ENCODE data around the gene CCDC188. TPM values are rescaled to one million over a fixed set of nuclear protein-coding genes. Genes with fewer than 3 reads are reported as not detected.

CCDC188 gene
- total RNA-seq, 1 donor from 2014 or later: not detected

GRCh38 chr22:20121856-20122415 lies 28.9 kb downstream of the CCDC188 start:
- Mint-ChIP-seq H3K9me3 (ENCODE audit: unreplicated experiment) (no peaks in the 10 kb centered on the region), H3K27ac (ENCODE audit: unreplicated experiment) (no peak overlapping the region), H3K4me1 (ENCODE audit: unreplicated experiment) (peaks cover 9% of the 10 kb centered on the region), H3K4me3 (ENCODE audit: unreplicated experiment) (peak overlapping the region; percentile 25), H3K27me3 (ENCODE audit: unreplicated experiment) (peaks cover 6% of the 10 kb centered on the region), H3K36me3 (ENCODE audit: low read depth, unreplicated experiment) (peaks cover 15% of the 10 kb centered on the region)
- TF ChIP-seq CTCF (IDR thresholded peaks at IDR 0.05; ENCODE audit: unreplicated experiment): no peak
- DNase-seq (ENCODE audit: low spot score): no peak

GRCh38 chr22:20118300-20119020 lies 32.4 kb downstream of the CCDC188 start:
- TF ChIP-seq CTCF (IDR thresholded peaks at IDR 0.05; ENCODE audit: unreplicated experiment): no peak
- H3K27ac Mint-ChIP-seq (ENCODE audit: unreplicated experiment): no peak overlapping the region
- H3K9me3 Mint-ChIP-seq (ENCODE audit: unreplicated experiment): no peaks in the 10 kb centered on the region
- DNase-seq (ENCODE audit: low spot score): no peak
- H3K4me3 Mint-ChIP-seq (ENCODE audit: unreplicated experiment): peak overlapping the region; percentile 94
- H3K27me3 Mint-ChIP-seq (ENCODE audit: unreplicated experiment): peaks cover 5% of the 10 kb centered on the region
- peaks cover 20% of the 10 kb centered on the region for H3K4me1 Mint-ChIP-seq (ENCODE audit: unreplicated experiment)
- peaks cover 16% of the 10 kb centered on the region for H3K36me3 Mint-ChIP-seq (ENCODE audit: low read depth, unreplicated experiment)

- Mint-ChIP-seq H3K4me1 (ENCODE audit: unreplicated experiment) (peaks cover 20% of the 10 kb centered on the region), H3K9me3 (ENCODE audit: unreplicated experiment) (no peaks in the 10 kb centered on the region), H3K36me3 (ENCODE audit: low read depth, unreplicated experiment) (peaks cover 16% of the 10 kb centered on the region), H3K27ac (ENCODE audit: unreplicated experiment) (no peak overlapping the region), H3K27me3 (ENCODE audit: unreplicated experiment) (peaks cover 5% of the 10 kb centered on the region), H3K4me3 (ENCODE audit: unreplicated experiment) (peak overlapping the region; percentile 94)
- no peak for TF ChIP-seq CTCF (IDR thresholded peaks at IDR 0.05; ENCODE audit: unreplicated experiment)
- no peak for DNase-seq (ENCODE audit: low spot score)
These were observed 33.1 kb downstream of the CCDC188 start for GRCh38 chr22:20117633-20118299.

- H3K9me3 Mint-ChIP-seq (ENCODE audit: unreplicated experiment): no peaks in the 10 kb centered on the region
- H3K4me1 Mint-ChIP-seq (ENCODE audit: unreplicated experiment): peaks cover 20% of the 10 kb centered on the region
- H3K27me3 Mint-ChIP-seq (ENCODE audit: unreplicated experiment): peaks cover 5% of the 10 kb centered on the region
- peaks cover 12% of the 10 kb centered on the region for H3K36me3 Mint-ChIP-seq (ENCODE audit: low read depth, unreplicated experiment)
- peak; percentile 99 for DNase-seq (ENCODE audit: low spot score)
- H3K4me3 Mint-ChIP-seq (ENCODE audit: unreplicated experiment): peak within 1 kb of the TSS; percentile 94
- no peak for TF ChIP-seq CTCF (IDR thresholded peaks at IDR 0.05; ENCODE audit: unreplicated experiment)
- H3K27ac Mint-ChIP-seq (ENCODE audit: unreplicated experiment): peak within 1 kb of the TSS; percentile 78
These were observed 33.8 kb downstream of the CCDC188 start, which contains the start of gene TRMT2A for GRCh38 chr22:20116951-20117632. Gene TRMT2A, minus strand, starts transcription at chr22:20117226. Its CDS starts 320 bp downstream, at chr22:20116906.

Measured in endothelial cell (in vitro differentiated cells).